Ishikawa (cell line): ENCODE data around the gene GRB10.

ENCODE experiments used
- CEBPB ChIP-seq: IDR thresholded peaks from 2 replicates; pipeline ENCODE4 v1.6.1; 2012
- CREB1 ChIP-seq: IDR thresholded peaks from 2 replicates; pipeline ENCODE4 v1.6.1; 2012; ENCODE audit warnings: low read depth
- EGR1 ChIP-seq: IDR thresholded peaks from 2 replicates; pipeline ENCODE4 v1.6.1; 2012
- FOXM1 ChIP-seq: IDR thresholded peaks from 2 replicates; pipeline ENCODE4 v1.6.1; 2012; ENCODE audit warnings: low read depth, borderline replicate concordance
- MAX ChIP-seq: IDR thresholded peaks from 2 replicates; pipeline ENCODE4 v1.6.1; 2012
- NFIC ChIP-seq: IDR thresholded peaks from 2 replicates; pipeline ENCODE4 v1.6.1; 2012
- RAD21 ChIP-seq: IDR thresholded peaks from 2 replicates; pipeline ENCODE4 v1.6.1; 2012; ENCODE audit warnings: low read depth
- REST ChIP-seq: IDR thresholded peaks from 2 replicates; pipeline ENCODE4 v1.6.1; 2012; ENCODE audit warnings: low read depth, mild to moderate bottlenecking

- TF ChIP-seq EGR1 = no peak
- TF ChIP-seq CREB1 = no peak
- TF ChIP-seq RAD21 = no peak
- TF ChIP-seq REST = no peak
- no peak for TF ChIP-seq NFIC
- TF ChIP-seq MAX = no peak
- no peak for TF ChIP-seq CEBPB
- no peak for TF ChIP-seq FOXM1
Observed at GRCh38 chr7:50688226-50688590, 94.5 kb downstream of the GRB10 start.
